Measurements from ENCODE around the gene TAGLN2. TPM values are rescaled to one million over a fixed set of nuclear protein-coding genes. Genes with fewer than 3 reads are reported as not detected.

TAGLN2 gene
- total RNA-seq, 1 donor from 2014 or later, result 265 TPM

GRCh38 chr1:159952932-159953331 lies 27.6 kb upstream of the TAGLN2 start:
- DNase-seq (ENCODE audit: low read depth) (no peak), FAIRE-seq (no peak)
- no peak for TF ChIP-seq CTCF (IDR thresholded peaks at IDR 0.05; ENCODE audit: insufficient read depth, low read length, severe bottlenecking)
- no peaks in the 10 kb centered on the region for H3K36me3 ChIP-seq (ENCODE audit: control insufficient read depth, insufficient read depth, low read length)
- H3K27me3 ChIP-seq (ENCODE audit: control insufficient read depth, insufficient read depth, low read length), result no peaks in the 10 kb centered on the region
- H3K4me3 ChIP-seq (ENCODE audit: low read depth, low read length), result no peak overlapping the region

DNA sequence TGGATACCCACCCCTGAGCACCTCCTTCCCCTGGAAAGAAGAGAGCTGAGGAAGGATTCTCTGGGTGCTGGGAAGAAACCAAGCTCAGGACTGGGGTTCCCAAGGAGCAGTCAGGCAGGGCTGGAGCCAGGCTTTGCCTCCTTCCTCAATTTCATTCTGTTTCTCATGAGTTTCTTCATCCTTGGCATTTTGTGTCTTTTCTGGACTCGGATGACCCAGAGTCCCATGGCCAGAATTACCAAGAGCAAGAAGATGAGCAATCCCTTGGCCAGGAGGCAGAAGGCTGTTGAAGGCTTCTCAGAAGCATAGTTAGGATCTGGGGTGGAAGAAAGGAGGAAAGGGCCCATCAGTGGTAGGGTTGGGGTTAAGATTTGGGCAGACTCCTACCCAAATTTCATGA lies 26.2 kb upstream of the TAGLN2 start:
- DNase-seq (ENCODE audit: low read depth), result no peak
- no peaks in the 10 kb centered on the region for H3K36me3 ChIP-seq (ENCODE audit: control insufficient read depth, insufficient read depth, low read length)
- no peak for FAIRE-seq
- no peaks in the 10 kb centered on the region for H3K27me3 ChIP-seq (ENCODE audit: control insufficient read depth, insufficient read depth, low read length)
- no peak for TF ChIP-seq CTCF (IDR thresholded peaks at IDR 0.05; ENCODE audit: insufficient read depth, low read length, severe bottlenecking)
- H3K4me3 ChIP-seq (ENCODE audit: low read depth, low read length), result no peak overlapping the region

- no peak for TF ChIP-seq CTCF (IDR thresholded peaks at IDR 0.05; ENCODE audit: insufficient read depth, low read length, severe bottlenecking)
- DNase-seq (ENCODE audit: low read depth), result no peak
- FAIRE-seq, result no peak
Observed at GRCh38 chr1:159951016-159951415, 25.7 kb upstream of the TAGLN2 start.

DNA sequence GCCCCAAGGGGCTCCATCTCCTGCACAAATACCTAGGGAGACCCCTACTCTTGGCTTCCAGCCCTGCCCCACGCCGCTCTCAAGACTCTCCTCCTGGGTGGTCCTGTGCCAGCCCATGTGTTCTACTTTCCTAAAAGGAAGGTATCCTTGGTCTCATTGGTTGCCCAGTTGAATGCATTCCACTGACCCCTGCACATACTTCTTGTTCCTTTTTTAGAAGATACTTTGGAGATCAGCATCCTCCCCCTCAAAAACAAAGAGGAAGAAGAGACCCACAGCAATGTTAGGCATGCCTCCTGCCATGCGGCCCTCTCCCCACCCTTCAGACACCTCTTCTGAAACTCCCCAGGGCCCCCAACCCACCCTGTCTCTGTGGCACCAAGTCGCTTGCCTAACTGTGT lies 24.7 kb upstream of the TAGLN2 start:
- no peak overlapping the region for H3K4me3 ChIP-seq (ENCODE audit: low read depth, low read length)
- H3K27me3 ChIP-seq (ENCODE audit: control insufficient read depth, insufficient read depth, low read length), result no peaks in the 10 kb centered on the region
- FAIRE-seq, result no peak
- TF ChIP-seq CTCF (IDR thresholded peaks at IDR 0.05; ENCODE audit: insufficient read depth, low read length, severe bottlenecking), result no peak
- no peaks in the 10 kb centered on the region for H3K36me3 ChIP-seq (ENCODE audit: control insufficient read depth, insufficient read depth, low read length)
- no peak for DNase-seq (ENCODE audit: low read depth)

More at GRCh38 chr1:159951016-159951415, 25.7 kb upstream of the TAGLN2 start:
- H3K36me3 ChIP-seq (ENCODE audit: control insufficient read depth, insufficient read depth, low read length), result no peaks in the 10 kb centered on the region
- no peaks in the 10 kb centered on the region for H3K27me3 ChIP-seq (ENCODE audit: control insufficient read depth, insufficient read depth, low read length)
- H3K4me3 ChIP-seq (ENCODE audit: low read depth, low read length), result no peak overlapping the region

DNA sequence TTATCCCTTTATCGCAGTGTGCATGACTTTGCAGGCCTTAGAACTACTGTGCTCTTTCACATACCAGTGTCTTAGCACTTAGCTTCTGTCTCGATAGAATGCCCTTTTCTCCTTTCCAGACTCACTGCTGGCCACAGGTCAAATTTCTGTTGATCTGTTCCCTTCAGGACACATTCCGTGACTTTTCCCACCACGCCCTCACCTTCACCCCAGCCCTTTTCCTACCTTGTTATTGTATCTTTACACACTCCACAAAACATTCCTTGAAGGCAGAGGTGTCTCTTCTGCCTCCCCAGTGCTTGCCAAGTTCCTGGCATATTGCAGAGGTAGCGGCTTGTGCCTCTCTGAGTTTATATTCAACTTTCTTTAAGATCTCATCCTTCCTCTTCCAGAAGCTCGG lies 23.8 kb upstream of the TAGLN2 start:
- no peak for FAIRE-seq
- DNase-seq (ENCODE audit: low read depth), result no peak
- no peak for TF ChIP-seq CTCF (IDR thresholded peaks at IDR 0.05; ENCODE audit: insufficient read depth, low read length, severe bottlenecking)
- Histone ChIP-seq H3K4me3 (ENCODE audit: low read depth, low read length) (no peak overlapping the region), H3K36me3 (ENCODE audit: control insufficient read depth, insufficient read depth, low read length) (no peaks in the 10 kb centered on the region), H3K27me3 (ENCODE audit: control insufficient read depth, insufficient read depth, low read length) (no peaks in the 10 kb centered on the region)

- no peak for FAIRE-seq
Observed at GRCh38 chr1:159947942-159948341, 22.6 kb upstream of the TAGLN2 start.

More at GRCh38 chr1:159947942-159948341, 22.6 kb upstream of the TAGLN2 start:
- no peak for DNase-seq (ENCODE audit: low read depth)
- TF ChIP-seq CTCF (IDR thresholded peaks at IDR 0.05; ENCODE audit: insufficient read depth, low read length, severe bottlenecking), result no peak
- Histone ChIP-seq H3K4me3 (ENCODE audit: low read depth, low read length) (no peak overlapping the region), H3K27me3 (ENCODE audit: control insufficient read depth, insufficient read depth, low read length) (no peaks in the 10 kb centered on the region), H3K36me3 (ENCODE audit: control insufficient read depth, insufficient read depth, low read length) (peaks cover 1% of the 10 kb centered on the region)

Measured in bronchial epithelial cell (primary cell).